ENCODE results near the gene CLSTN2. TPM values are rescaled to one million over a fixed set of nuclear protein-coding genes. Genes with fewer than 3 reads are reported as not detected.

Gene CLSTN2
- total and polyA plus RNA-seq, 2 experiments from 2014 or later: 23.0 to 27.0 TPM

DNA sequence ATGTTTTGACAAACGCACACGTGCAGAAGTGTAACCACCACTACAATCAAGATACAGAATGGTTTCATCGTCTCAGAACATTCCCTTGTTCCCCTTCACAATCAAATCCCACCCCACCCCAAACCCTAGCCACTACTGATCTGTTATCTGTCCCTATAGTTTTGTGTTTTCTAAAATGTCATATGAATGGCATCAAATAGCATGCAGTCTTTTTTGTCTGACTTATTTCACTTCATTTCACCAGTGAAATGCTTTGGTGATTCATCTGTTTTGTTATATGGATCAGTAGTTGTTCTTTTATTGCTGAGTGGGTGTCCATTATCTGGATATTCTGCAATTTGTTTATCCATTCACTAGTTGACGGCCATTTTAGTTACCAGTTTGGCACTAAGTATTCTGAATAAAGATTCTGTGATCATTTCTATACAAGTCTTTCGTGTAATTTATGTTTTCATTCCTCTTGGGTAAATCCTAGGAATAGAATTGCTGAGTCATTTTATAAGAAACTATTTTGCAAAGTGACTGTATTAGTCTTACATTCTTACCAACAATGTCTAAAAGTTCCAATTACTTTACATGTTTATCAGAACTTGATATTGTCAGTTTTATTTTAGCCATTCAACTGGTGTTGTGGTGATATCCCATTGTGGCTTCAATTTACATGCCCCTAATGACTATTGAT, 232.8 kb downstream of the CLSTN2 start:
- H2AFZ ChIP-seq: no peak overlapping the region
- WGBS (ENCODE audit: low lambda C conversion rate, missing lambda C conversion rate): 94% methylated on average over 5 of the region's 5 CpGs

GRCh38 chr3:140170612-140171011, 235.6 kb downstream of the CLSTN2 start:
- Histone ChIP-seq H3K9me3 (ENCODE audit: low read depth) (peaks cover 4% of the 10 kb centered on the region), H3K9me2 (replicated peaks; ENCODE audit: insufficient read depth) (no peaks in the 10 kb centered on the region), H3K79me2 (no peaks in the 10 kb centered on the region), H3K4me2 (no peak overlapping the region), H3K27me3 (no peaks in the 10 kb centered on the region), H4K20me1 (ENCODE audit: insufficient read depth, poor library complexity, severe bottlenecking) (no peaks in the 10 kb centered on the region), H2AFZ (no peak overlapping the region), H3K4me1 (ENCODE audit: insufficient read depth) (no peaks in the 10 kb centered on the region), H3K36me3 (replicated peaks; ENCODE audit: insufficient read depth, low read depth) (no peaks in the 10 kb centered on the region), H3K27ac (no peak overlapping the region), H3K4me3 (no peak overlapping the region)
- TF ChIP-seq EZH2 (IDR thresholded peaks at IDR 0.05; ENCODE audit: borderline replicate concordance) (no peak), CTCF (IDR thresholded peaks at IDR 0.05; ENCODE audit: poor library complexity) (no peak), EZH2phosphoT487 (IDR thresholded peaks at IDR 0.05; ENCODE audit: low read depth, severe bottlenecking, unreplicated experiment) (no peak)
- no peak for DNase-seq (ENCODE audit: low spot score)
- WGBS (ENCODE audit: low lambda C conversion rate, missing lambda C conversion rate): 74% methylated on average over 1 of the region's 1 CpG

More for the DNA sequence above, 232.8 kb downstream of the CLSTN2 start:
- no peak overlapping the region for H3K27ac ChIP-seq
- H3K4me2 ChIP-seq: no peak overlapping the region
- no peaks in the 10 kb centered on the region for H3K27me3 ChIP-seq
- no peaks in the 10 kb centered on the region for H3K9me2 ChIP-seq (replicated peaks; ENCODE audit: insufficient read depth)
- H3K36me3 ChIP-seq (replicated peaks; ENCODE audit: insufficient read depth, low read depth): no peaks in the 10 kb centered on the region
- peaks cover 4% of the 10 kb centered on the region for H3K9me3 ChIP-seq (ENCODE audit: low read depth)
- H4K20me1 ChIP-seq (ENCODE audit: insufficient read depth, poor library complexity, severe bottlenecking): no peaks in the 10 kb centered on the region
- H3K79me2 ChIP-seq: no peaks in the 10 kb centered on the region
- TF ChIP-seq EZH2 (IDR thresholded peaks at IDR 0.05; ENCODE audit: borderline replicate concordance) (no peak), CTCF (IDR thresholded peaks at IDR 0.05; ENCODE audit: poor library complexity) (no peak)
- no peaks in the 10 kb centered on the region for H3K4me1 ChIP-seq (ENCODE audit: insufficient read depth)
- DNase-seq (ENCODE audit: low spot score): no peak
- H3K4me3 ChIP-seq: no peak overlapping the region

- WGBS (ENCODE audit: low lambda C conversion rate, missing lambda C conversion rate): 81% methylated on average over 4 of the region's 4 CpGs
- Histone ChIP-seq H3K4me2 (no peak overlapping the region), H3K79me2 (no peaks in the 10 kb centered on the region)
These were observed 241.5 kb downstream of the CLSTN2 start for GRCh38 chr3:140176526-140176925.

More at GRCh38 chr3:140176526-140176925, 241.5 kb downstream of the CLSTN2 start:
- Histone ChIP-seq H3K27ac (no peak overlapping the region), H3K36me3 (replicated peaks; ENCODE audit: insufficient read depth, low read depth) (no peaks in the 10 kb centered on the region), H3K4me1 (ENCODE audit: insufficient read depth) (no peaks in the 10 kb centered on the region), H3K4me3 (no peak overlapping the region), H3K9me2 (replicated peaks; ENCODE audit: insufficient read depth) (no peaks in the 10 kb centered on the region), H3K27me3 (no peaks in the 10 kb centered on the region), H4K20me1 (ENCODE audit: insufficient read depth, poor library complexity, severe bottlenecking) (no peaks in the 10 kb centered on the region), H2AFZ (no peak overlapping the region), H3K9me3 (ENCODE audit: low read depth) (no peaks in the 10 kb centered on the region)
- DNase-seq (ENCODE audit: low spot score): no peak
- no peak for TF ChIP-seq CTCF (IDR thresholded peaks at IDR 0.05; ENCODE audit: poor library complexity)
- no peak for TF ChIP-seq EZH2phosphoT487 (IDR thresholded peaks at IDR 0.05; ENCODE audit: low read depth, severe bottlenecking, unreplicated experiment)
- TF ChIP-seq EZH2 (IDR thresholded peaks at IDR 0.05; ENCODE audit: borderline replicate concordance): no peak

Data from hepatocyte (in vitro differentiated cells).